ENCODE measurements around the gene EML6.

The EML6 gene

GRCh38 chr2:54958717-54959371, 235.4 kb downstream of the EML6 start:
- no peak for DNase-seq (ENCODE audit: low read depth in 2 of 2, low spot score in 1 of 2)

- DNase-seq (ENCODE audit: low read depth in 2 of 2, low spot score in 1 of 2): no peak
Observed at GRCh38 chr2:54960164-54960563, 236.7 kb downstream of the EML6 start.

GRCh38 chr2:54962511-54962910, 239.0 kb downstream of the EML6 start:
- DNase-seq (ENCODE audit: low read depth in 2 of 2, low spot score in 1 of 2): no peak

GRCh38 chr2:54962935-54963440, 239.5 kb downstream of the EML6 start:
- DNase-seq (ENCODE audit: low read depth in 2 of 2, low spot score in 1 of 2): no peak

- no peak for DNase-seq (ENCODE audit: low read depth in 2 of 2, low spot score in 1 of 2)
Observed at GRCh38 chr2:54963476-54963875, 240.0 kb downstream of the EML6 start.

GRCh38 chr2:54964271-54964670, 240.8 kb downstream of the EML6 start:
- DNase-seq (ENCODE audit: low read depth in 2 of 2, low spot score in 1 of 2): no peak

- DNase-seq (ENCODE audit: low read depth in 2 of 2, low spot score in 1 of 2): no peak
Observed at GRCh38 chr2:54964816-54965215, 241.4 kb downstream of the EML6 start.

- no peak for DNase-seq (ENCODE audit: low read depth in 2 of 2, low spot score in 1 of 2)
Observed at GRCh38 chr2:54965425-54965824, 242.0 kb downstream of the EML6 start.

GRCh38 chr2:54966165-54966832, 242.8 kb downstream of the EML6 start:
- no peak for DNase-seq (ENCODE audit: low read depth in 2 of 2, low spot score in 1 of 2)

- DNase-seq (ENCODE audit: low read depth in 2 of 2, low spot score in 1 of 2): no peak
Observed at GRCh38 chr2:54966837-54967236, 243.4 kb downstream of the EML6 start.

- DNase-seq (ENCODE audit: low read depth in 2 of 2, low spot score in 1 of 2): no peak
Observed at GRCh38 chr2:54967269-54967668, 243.8 kb downstream of the EML6 start.

- DNase-seq (ENCODE audit: low read depth in 2 of 2, low spot score in 1 of 2): no peak
Observed at GRCh38 chr2:54967759-54968365, 244.4 kb downstream of the EML6 start.

- DNase-seq (ENCODE audit: low read depth in 2 of 2, low spot score in 1 of 2): no peak
Observed at GRCh38 chr2:54968561-54969218, 245.2 kb downstream of the EML6 start.

- DNase-seq (ENCODE audit: low read depth in 2 of 2, low spot score in 1 of 2): no peak
Observed at GRCh38 chr2:54969295-54969939, 246.0 kb downstream of the EML6 start.

- DNase-seq (ENCODE audit: low read depth in 2 of 2, low spot score in 1 of 2): no peak
Observed at GRCh38 chr2:54969940-54970338, 246.5 kb downstream of the EML6 start.

GRCh38 chr2:54975175-54975574, 251.7 kb downstream of the EML6 start:
- no peak for DNase-seq (ENCODE audit: low read depth in 2 of 2, low spot score in 1 of 2)

GRCh38 chr2:54975598-54976492, 252.4 kb downstream of the EML6 start:
- DNase-seq (ENCODE audit: low read depth in 2 of 2, low spot score in 1 of 2): no peak

GRCh38 chr2:54977149-54977548, 253.7 kb downstream of the EML6 start:
- no peak for DNase-seq (ENCODE audit: low read depth in 2 of 2, low spot score in 1 of 2)

GRCh38 chr2:54979321-54980044, 256.0 kb downstream of the EML6 start:
- no peak for DNase-seq (ENCODE audit: low read depth in 2 of 2, low spot score in 1 of 2)

GRCh38 chr2:54981385-54981784, 257.9 kb downstream of the EML6 start:
- no peak for DNase-seq (ENCODE audit: low read depth in 2 of 2, low spot score in 1 of 2)
